Measurements from ENCODE around the gene CBX6. TPM values are rescaled to one million over a fixed set of nuclear protein-coding genes. Genes with fewer than 3 reads are reported as not detected.

Gene CBX6
- total and polyA plus RNA-seq, 8 donors: 22.5 to 44.6 (median 27.9) TPM

- ATAC-seq (no peak), DNase-seq (no peak), FAIRE-seq (no peak)
- intact Hi-C loops (cut with DNase I): no loop called here
- H3K27ac ChIP-seq: no peak overlapping the region
- H3K9me3 ChIP-seq: no peaks in the 10 kb centered on the region
- no peak overlapping the region for H3K4me3 ChIP-seq
- no peak for TF ChIP-seq CTCF (IDR thresholded peaks at IDR 0.05)
- WGBS, 2 donors: 72% methylated on average over 5 of the region's 5 CpGs
- no peaks in the 10 kb centered on the region for H3K27me3 ChIP-seq
- no peaks in the 10 kb centered on the region for H3K4me1 ChIP-seq
- H3K36me3 ChIP-seq: no peaks in the 10 kb centered on the region
Observed at GRCh38 chr22:38900677-38901076, 28.7 kb upstream of the CBX6 start.

- no peak for ATAC-seq
- intact Hi-C loops (cut with DNase I): no loop called here
- 74 to 84% methylated on average over 9 of the region's 9 CpGs for WGBS, 2 donors
Observed at GRCh38 chr22:38891256-38891655, 19.2 kb upstream of the CBX6 start.

GRCh38 chr22:38890377-38890776, 18.4 kb upstream of the CBX6 start:
- H3K27ac ChIP-seq: no peak overlapping the region
- no peaks in the 10 kb centered on the region for H3K9me3 ChIP-seq
- 66 to 73% methylated on average over 5 of the region's 5 CpGs for WGBS, 2 donors
- no peaks in the 10 kb centered on the region for H3K4me1 ChIP-seq
- H3K36me3 ChIP-seq: no peaks in the 10 kb centered on the region
- ATAC-seq (no peak), FAIRE-seq (no peak), DNase-seq (no peak)
- intact Hi-C loops (cut with DNase I): no loop called here
- no peaks in the 10 kb centered on the region for H3K27me3 ChIP-seq
- no peak for TF ChIP-seq CTCF (IDR thresholded peaks at IDR 0.05)
- no peak overlapping the region for H3K4me3 ChIP-seq

More at GRCh38 chr22:38891256-38891655, 19.2 kb upstream of the CBX6 start:
- no peaks in the 10 kb centered on the region for H3K27me3 ChIP-seq
- DNase-seq (no peak), FAIRE-seq (no peak)
- no peaks in the 10 kb centered on the region for H3K4me1 ChIP-seq
- no peak for TF ChIP-seq CTCF (IDR thresholded peaks at IDR 0.05)
- no peaks in the 10 kb centered on the region for H3K9me3 ChIP-seq
- H3K4me3 ChIP-seq: no peak overlapping the region
- no peak overlapping the region for H3K27ac ChIP-seq
- no peaks in the 10 kb centered on the region for H3K36me3 ChIP-seq

GRCh38 chr22:38886333-38886732, 14.3 kb upstream of the CBX6 start:
- no peak for TF ChIP-seq CTCF (IDR thresholded peaks at IDR 0.05)
- FAIRE-seq: no peak
- Histone ChIP-seq H3K4me3 (no peak overlapping the region), H3K4me1 (peaks cover 11 to 18% (median 18%) of the 10 kb centered on the region in 3 donors), H3K9me3 (no peaks in the 10 kb centered on the region), H3K27me3 (no peaks in the 10 kb centered on the region), H3K27ac (no peak overlapping the region), H3K36me3 (no peaks in the 10 kb centered on the region)
- intact Hi-C loops (cut with DNase I): no loop called here
- no peak for DNase-seq
- ATAC-seq: no peak
- WGBS, 2 donors: 55 to 69% methylated on average over 5 of the region's 5 CpGs

GRCh38 chr22:38882972-38883622, 11.1 kb upstream of the CBX6 start:
- H3K36me3 ChIP-seq: no peaks in the 10 kb centered on the region
- DNase-seq (peak in 2 of 6 donors; percentile 43 to 63), ATAC-seq (peak in 2 of 4 donors; percentile 24 to 73), FAIRE-seq (no peak)
- WGBS, 2 donors: 38 to 41% methylated on average over 9 of the region's 9 CpGs
- peaks cover 15 to 22% (median 21%) of the 10 kb centered on the region in 3 donors for H3K4me1 ChIP-seq
- TF ChIP-seq CTCF (IDR thresholded peaks at IDR 0.05): no peak
- peak overlapping the region in 1 of 4 donors; percentile 47 for H3K27ac ChIP-seq
- H3K27me3 ChIP-seq: no peaks in the 10 kb centered on the region
- no peak overlapping the region for H3K4me3 ChIP-seq
- intact Hi-C loops (cut with DNase I): no loop called here
- H3K9me3 ChIP-seq: no peaks in the 10 kb centered on the region

Measured in pancreas (tissue), 10 donors.